H1 (cell line): ENCODE measurements around the gene CEP85L. TPM values are rescaled to one million over a fixed set of nuclear protein-coding genes. Genes with fewer than 3 reads are reported as not detected.

Experiments used
- CTCF ChIA-PET: fragments of 300-600 bp; sonication (Branson Sonifier 250); formaldehyde crosslinking; loops from one replicate; lab custom pipeline; 2021; ENCODE audit not compliant: partially characterized antibody; lab: Charles Lee
- POLR2A ChIA-PET: fragments of 300-600 bp; sonication (Branson Sonifier 250); formaldehyde crosslinking; loops from one replicate; lab custom pipeline; 2021; ENCODE audit warnings: inconsistent platforms; ENCODE audit not compliant: partially characterized antibody; lab: Charles Lee
- DNase-seq, 2 experiments: peaks; one replicate each; pipeline versions ENCODE4 v3.0.0 to v3.0.0-alpha.2; 2010 to 2022; ENCODE audit warnings: low spot score in 2 of 2, low read depth in 1 of 2, mixed read lengths in 1 of 2
- FAIRE-seq: peaks from 2 replicates; lab custom pipeline; 2011; peaks lifted over from hg19 to GRCh38; lab: Jason Lieb, UNC
- H2AFZ ChIP-seq: 2 replicates; pipeline ENCODE4 v1.8.1; 2012; ENCODE audit warnings: low read length, inconsistent platforms
- H2AK5ac ChIP-seq: 2 replicates; pipeline ENCODE4 v1.6.1; 2013; ENCODE audit warnings: low read depth, low read length
- H2BK120ac ChIP-seq: replicated peaks from 2 replicates; pipeline ENCODE3; 2013; ENCODE audit warnings: low read depth, low read length, inconsistent platforms
- H2BK12ac ChIP-seq: 2 replicates; pipeline ENCODE4 v1.6.1; 2013; ENCODE audit warnings: low read depth, low read length
- H2BK15ac ChIP-seq: 2 replicates; pipeline ENCODE4 v1.6.1; 2013; ENCODE audit warnings: low read length
- H2BK20ac ChIP-seq: 2 replicates; pipeline ENCODE4 v1.6.1; 2013; ENCODE audit warnings: low read length
- H2BK5ac ChIP-seq: 2 replicates; pipeline ENCODE4 v1.6.1; 2013; ENCODE audit warnings: low read depth, low read length
- H3K14ac ChIP-seq: 2 replicates; pipeline ENCODE4 v1.6.1; 2013; ENCODE audit warnings: inconsistent platforms; ENCODE audit not compliant: insufficient read length
- H3K18ac ChIP-seq: 2 replicates; pipeline ENCODE4 v1.6.1; 2013; ENCODE audit warnings: low read length; ENCODE audit errors: extremely low read depth
- H3K23ac ChIP-seq: 2 replicates; pipeline ENCODE4 v1.6.1; 2013; ENCODE audit warnings: inconsistent platforms; ENCODE audit not compliant: insufficient read length
- H3K23me2 ChIP-seq: 2 replicates; pipeline ENCODE4 v1.6.1; 2013; ENCODE audit warnings: low read depth, low read length
- H3K27ac ChIP-seq: 2 replicates; pipeline ENCODE4 v1.6.1; 2011; ENCODE audit warnings: low read depth, low read length, inconsistent platforms
- H3K27me3 ChIP-seq, 4 experiments: replicated peaks in 1 of 4; 1 replicate in 1 of 4; 2 replicates in 3 of 4; pipeline versions ENCODE4 v1.6.1 to v1.8.1; 2011 to 2013; ENCODE audit warnings: low read length in 3 of 4, mild to moderate bottlenecking in 3 of 4, inconsistent platforms in 2 of 4, mixed read lengths in 2 of 4, moderate library complexity in 1 of 4; ENCODE audit not compliant: control insufficient read depth in 3 of 4, insufficient read depth in 3 of 4; ENCODE audit errors: extremely low read depth in 1 of 4
- H3K36me3 ChIP-seq, 4 experiments: 2 replicates each; pipeline versions ENCODE4 v1.6.1 to v1.8.1; 2011 to 2013; ENCODE audit warnings: mild to moderate bottlenecking in 4 of 4, low read length in 3 of 4, moderate library complexity in 2 of 4, control low read depth in 1 of 4, inconsistent platforms in 1 of 4; ENCODE audit not compliant: insufficient read depth in 4 of 4, control insufficient read depth in 2 of 4
- H3K4ac ChIP-seq: replicated peaks from 2 replicates; pipeline ENCODE3; 2013; ENCODE audit warnings: low read length, low read depth, mixed read lengths, inconsistent platforms; ENCODE audit not compliant: insufficient read length
- H3K4me1 ChIP-seq, 4 experiments: replicated peaks in 1 of 4; 1 replicate in 1 of 4; 2 replicates in 3 of 4; pipeline versions ENCODE4 v1.6.1 to v1.8.1; 2011 to 2013; ENCODE audit warnings: low read length in 3 of 4, inconsistent platforms in 2 of 4, mixed read lengths in 1 of 4; ENCODE audit not compliant: insufficient read depth in 4 of 4, control insufficient read depth in 3 of 4
- H3K4me2 ChIP-seq, 2 experiments: 2 replicates each; pipeline versions ENCODE4 v1.6.1 to v1.8.1; 2011 to 2013; ENCODE audit warnings: low read depth in 2 of 2, low read length in 2 of 2, control low read depth in 1 of 2, inconsistent platforms in 1 of 2, mild to moderate bottlenecking in 1 of 2; ENCODE audit not compliant: insufficient read depth in 1 of 2
- H3K4me3 ChIP-seq, 4 experiments: fragments of 200-600, 300-600 bp in 1 of 4; sonication (generic), shearing (Covaris generic), sonication (Bioruptor Twin) in 1 of 4; 2 replicates each; pipeline versions ENCODE4 v1.5.1 to v1.8.1; 2011 to 2016; ENCODE audit warnings: low read length in 4 of 4, low read depth in 3 of 4, control low read depth in 2 of 4, inconsistent platforms in 2 of 4, mild to moderate bottlenecking in 2 of 4, mixed read lengths in 1 of 4, moderate library complexity in 1 of 4; ENCODE audit not compliant: insufficient read depth in 2 of 4; ENCODE audit errors: extremely low read depth in 1 of 4
- H3K56ac ChIP-seq: replicated peaks from 2 replicates; pipeline ENCODE3; 2013; ENCODE audit warnings: low read depth, mild to moderate bottlenecking, mixed read lengths, low read length, inconsistent platforms; ENCODE audit not compliant: insufficient read length
- H3K79me1 ChIP-seq: 2 replicates; pipeline ENCODE4 v1.6.1; 2013; ENCODE audit warnings: low read depth, low read length, control low read depth
- H3K79me2 ChIP-seq, 2 experiments: 2 replicates each; pipeline versions ENCODE4 v1.6.1 to v1.8.1; 2012 to 2013; ENCODE audit warnings: low read length in 2 of 2, mild to moderate bottlenecking in 2 of 2, inconsistent platforms in 1 of 2; ENCODE audit not compliant: insufficient read depth in 2 of 2, control insufficient read depth in 1 of 2
- H3K9ac ChIP-seq, 4 experiments: replicated peaks in 1 of 4; 1 replicate in 1 of 4; 2 replicates in 3 of 4; pipeline versions ENCODE4 v1.6.1 to v1.8.1; 2011 to 2013; ENCODE audit warnings: low read depth in 3 of 4, low read length in 3 of 4, control low read depth in 2 of 4, mild to moderate bottlenecking in 2 of 4, moderate library complexity in 2 of 4, inconsistent platforms in 1 of 4; ENCODE audit errors: extremely low read depth in 1 of 4
- H3K9me3 ChIP-seq, 2 experiments: 2 replicates each; pipeline versions ENCODE4 v1.6.1 to v1.8.1; 2012 to 2013; ENCODE audit warnings: mild to moderate bottlenecking in 2 of 2, moderate library complexity in 2 of 2, control low read depth in 1 of 2, inconsistent platforms in 1 of 2, low read depth in 1 of 2, low read length in 1 of 2, mixed read lengths in 1 of 2; ENCODE audit not compliant: insufficient read depth in 2 of 2
- H4K20me1 ChIP-seq, 2 experiments: replicated peaks in 1 of 2; 2 replicates each; pipeline versions ENCODE3 to v1.8.1; 2011 to 2013; ENCODE audit warnings: inconsistent platforms in 2 of 2, low read length in 2 of 2, mild to moderate bottlenecking in 1 of 2; ENCODE audit not compliant: insufficient read depth in 2 of 2, control insufficient read depth in 1 of 2
- H4K5ac ChIP-seq: 2 replicates; pipeline ENCODE4 v1.6.1; 2013; ENCODE audit warnings: low read length, low read depth, mixed read lengths, inconsistent platforms; ENCODE audit not compliant: insufficient read length
- H4K8ac ChIP-seq: 2 replicates; pipeline ENCODE4 v1.8.0; 2013; ENCODE audit warnings: mild to moderate bottlenecking, moderate library complexity, low read length, inconsistent platforms; ENCODE audit not compliant: insufficient read depth; ENCODE audit errors: extremely low read depth
- H4K91ac ChIP-seq: replicated peaks from 2 replicates; pipeline ENCODE3; 2013; ENCODE audit warnings: low read length, mixed read lengths, inconsistent platforms; ENCODE audit not compliant: insufficient read length
- BACH1 ChIP-seq: IDR thresholded peaks from 2 replicates; pipeline ENCODE4 v1.6.1; 2012; ENCODE audit warnings: low read length, improper control_type of control experiment
- BRCA1 ChIP-seq: IDR thresholded peaks from 2 replicates; pipeline ENCODE4 v1.6.1; 2012; ENCODE audit warnings: low read depth, low read length, improper control_type of control experiment
- CHD2 ChIP-seq: IDR thresholded peaks from 2 replicates; pipeline ENCODE4 v1.6.1; 2012; ENCODE audit warnings: low read length, improper control_type of control experiment
- EGR1 ChIP-seq: IDR thresholded peaks from 2 replicates; pipeline ENCODE4 v1.6.1; 2011; ENCODE audit warnings: low read depth, low read length, borderline replicate concordance
- EZH2 ChIP-seq: fragments of 200-600 bp; sonication (generic); IDR thresholded peaks from 2 replicates; pipeline ENCODE4 v1.7.1; 2012; ENCODE audit warnings: low read depth, mild to moderate bottlenecking, moderate library complexity, low read length, inconsistent platforms; ENCODE audit not compliant: severe bottlenecking
- JUN ChIP-seq: IDR thresholded peaks from 2 replicates; pipeline ENCODE4 v1.6.1; 2011; ENCODE audit warnings: low read depth, mild to moderate bottlenecking, improper control_type of control experiment, low read length
- MAX ChIP-seq: IDR thresholded peaks from 2 replicates; pipeline ENCODE4 v1.6.1; 2012; ENCODE audit warnings: inconsistent platforms
- RFX5 ChIP-seq: IDR thresholded peaks from 2 replicates; pipeline ENCODE4 v1.6.1; 2011; ENCODE audit warnings: low read depth, low read length, improper control_type of control experiment, borderline replicate concordance
- RNF2 ChIP-seq: fragments of 200-900, 300-1000 bp; sonication (generic); IDR thresholded peaks from 2 replicates; pipeline ENCODE4 v1.7.1; 2016; ENCODE audit warnings: borderline replicate concordance, low read depth, mild to moderate bottlenecking, antibody characterized with exemption, low read length; ENCODE audit not compliant: poor library complexity, severe bottlenecking; ENCODE audit errors: missing control alignments
- SIRT6 ChIP-seq: IDR thresholded peaks from one replicate; pipeline ENCODE4 v1.7.1; 2012; ENCODE audit warnings: low read length, inconsistent platforms
- SUZ12 ChIP-seq: fragments of 200-600 bp; sonication (generic); IDR thresholded peaks from 2 replicates; pipeline ENCODE4 v1.6.1; 2012; ENCODE audit warnings: mild to moderate bottlenecking, inconsistent platforms, low read length, moderate library complexity, mixed read lengths
- TEAD4 ChIP-seq: IDR thresholded peaks from 2 replicates; pipeline ENCODE4 v1.6.1; 2012; ENCODE audit warnings: low read depth, low read length, inconsistent platforms, mixed read lengths
- polyA plus RNA-seq, 7 experiments: library from polyadenylated mRNA; depleted of rRNA in 3 of 7; stranded (reverse) in 5 of 7; unstranded in 2 of 7; fragments of >200 nt in 5 of 7; fragments of 200-250 nt in 2 of 7; gene quantifications; 1 replicate in 5 of 7; 2 replicates in 1 of 7; 4 replicates in 1 of 7; pipeline versions ENCODE4 v1.2.1 to v1.2.3, GENCODE V29; 2011 to 2013; ENCODE audit warnings: missing spikeins in 2 of 7, mixed read lengths in 2 of 7
- total RNA-seq: library from RNA; stranded (reverse); fragmentation: NEBNext Ultra II Directional; extraction: Animal tissue kit (Norgen Biotek cat#: 25700); gene quantifications from 2 replicates; pipeline ENCODE4 v1.2.1, GENCODE V29; 2021

The CEP85L gene
- total and polyA plus RNA-seq, 2 of the 8 experiments (the other 6 are each of a cell fraction or from before 2014, with no cell fraction given): 3.2 to 27.6 TPM

DNA sequence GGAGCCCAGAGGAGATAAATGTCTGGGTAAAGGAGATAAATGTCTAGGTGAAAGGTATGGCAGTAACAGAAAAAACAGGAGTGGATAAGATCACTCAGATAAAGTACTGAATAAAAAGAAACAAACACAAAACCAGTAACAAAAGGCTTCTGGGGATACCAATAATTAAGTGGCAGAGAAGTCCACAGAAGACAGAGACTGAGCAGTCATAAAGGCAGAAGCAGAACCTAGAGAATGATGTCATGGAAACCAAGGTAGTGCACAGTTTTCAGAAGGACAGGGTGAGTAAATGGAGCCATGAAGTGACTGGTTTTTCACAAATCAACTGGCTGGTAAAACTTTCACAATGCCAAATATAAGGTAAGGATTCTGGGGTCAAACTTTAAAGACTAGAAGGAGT, 184.2 kb downstream of the CEP85L start:
- H4K8ac ChIP-seq: no peak overlapping the region
- no peak overlapping the region for H3K23ac ChIP-seq
- H3K4me1 ChIP-seq: no peaks in the 10 kb centered on the region
- H2BK120ac ChIP-seq: no peak overlapping the region
- H2BK20ac ChIP-seq: no peak overlapping the region
- no peaks in the 10 kb centered on the region for H3K9me3 ChIP-seq
- H4K5ac ChIP-seq: no peak overlapping the region
- TF ChIP-seq MAX (no peak), JUN (no peak), EGR1 (no peak), CHD2 (no peak), SIRT6 (no peak), RNF2 (no peak), BRCA1 (no peak), BACH1 (no peak), TEAD4 (no peak), EZH2 (no peak), RFX5 (no peak), SUZ12 (no peak)
- no peak overlapping the region for H3K27ac ChIP-seq
- FAIRE-seq: no peak
- H3K23me2 ChIP-seq: no peaks in the 10 kb centered on the region
- no peak overlapping the region for H4K91ac ChIP-seq
- no peaks in the 10 kb centered on the region for H4K20me1 ChIP-seq
- no peak overlapping the region for H3K4ac ChIP-seq
- no peak overlapping the region for H2BK12ac ChIP-seq
- POLR2A ChIA-PET: no interaction called here
- H2BK5ac ChIP-seq: no peak overlapping the region
- H3K4me3 ChIP-seq: no peak overlapping the region
- H3K79me2 ChIP-seq: no peaks in the 10 kb centered on the region
- H3K18ac ChIP-seq: no peak overlapping the region
- H3K9ac ChIP-seq: no peak overlapping the region
- H3K4me2 ChIP-seq: no peak overlapping the region
- no peaks in the 10 kb centered on the region for H3K79me1 ChIP-seq
- H2AFZ ChIP-seq: no peak overlapping the region
- CTCF ChIA-PET: interaction anchor here (1.6 kb wide), 1 partner anchor 32 kb away, joined by 3 read pairs; no protein-coding TSS in a partner anchor
- no peak overlapping the region for H2BK15ac ChIP-seq
- H3K14ac ChIP-seq: no peak overlapping the region
- H3K36me3 ChIP-seq: no peaks in the 10 kb centered on the region; a peak in 1 of 8 replicates
- H3K56ac ChIP-seq: no peak overlapping the region
- no peaks in the 10 kb centered on the region for H3K27me3 ChIP-seq
- no peak overlapping the region for H2AK5ac ChIP-seq
- no peak for DNase-seq
